Stimulated activated CD8-positive, alpha-beta memory T cell treated with anti-CD3 and anti-CD28 coated beads, Interleukin-12 subunit alpha, Interleukin-12 subunit beta, amount 100 ng/mL, for 1 hour (primary cell): ENCODE measurements around the gene MORN1.

Experiments used
- DNase-seq: peaks from one replicate; pipeline ENCODE4 v3.0.0-alpha.2; 2020; ENCODE audit warnings: low read depth

The MORN1 gene

GRCh38 chr1:2385606-2386280, 5.6 kb downstream of the MORN1 start:
- DNase-seq = no peak

DNA sequence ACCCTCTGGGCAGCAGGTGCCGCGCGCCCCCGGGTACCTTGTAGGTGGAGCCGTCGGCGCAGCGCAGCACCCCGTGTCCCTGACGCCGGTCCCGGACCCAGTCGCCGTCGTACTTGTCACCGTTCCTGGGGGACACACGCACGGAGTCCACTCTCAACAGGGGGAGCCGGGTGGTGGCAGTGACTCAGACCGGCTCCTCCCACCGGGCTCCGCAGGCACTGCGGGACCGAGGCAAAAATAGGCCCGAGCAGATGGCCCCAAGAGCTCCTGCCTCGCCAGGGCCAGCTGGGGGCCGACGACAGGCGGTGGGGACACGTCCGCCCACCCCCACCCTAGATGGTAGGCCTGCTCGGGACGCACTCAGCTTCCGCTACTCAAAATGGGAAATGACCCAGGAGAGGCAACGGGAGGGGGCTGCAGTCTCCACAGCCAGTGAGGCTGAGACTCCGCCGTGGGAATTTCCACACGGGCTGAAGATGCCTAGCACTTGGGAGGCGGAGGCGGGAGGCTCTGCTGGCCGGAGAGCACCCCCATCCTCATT, 6.3 kb downstream of the MORN1 start:
- DNase-seq = no peak

GRCh38 chr1:2384130-2384860, 7.1 kb downstream of the MORN1 start:
- no peak for DNase-seq

GRCh38 chr1:2383576-2383975, 7.8 kb downstream of the MORN1 start:
- DNase-seq = no peak

DNA sequence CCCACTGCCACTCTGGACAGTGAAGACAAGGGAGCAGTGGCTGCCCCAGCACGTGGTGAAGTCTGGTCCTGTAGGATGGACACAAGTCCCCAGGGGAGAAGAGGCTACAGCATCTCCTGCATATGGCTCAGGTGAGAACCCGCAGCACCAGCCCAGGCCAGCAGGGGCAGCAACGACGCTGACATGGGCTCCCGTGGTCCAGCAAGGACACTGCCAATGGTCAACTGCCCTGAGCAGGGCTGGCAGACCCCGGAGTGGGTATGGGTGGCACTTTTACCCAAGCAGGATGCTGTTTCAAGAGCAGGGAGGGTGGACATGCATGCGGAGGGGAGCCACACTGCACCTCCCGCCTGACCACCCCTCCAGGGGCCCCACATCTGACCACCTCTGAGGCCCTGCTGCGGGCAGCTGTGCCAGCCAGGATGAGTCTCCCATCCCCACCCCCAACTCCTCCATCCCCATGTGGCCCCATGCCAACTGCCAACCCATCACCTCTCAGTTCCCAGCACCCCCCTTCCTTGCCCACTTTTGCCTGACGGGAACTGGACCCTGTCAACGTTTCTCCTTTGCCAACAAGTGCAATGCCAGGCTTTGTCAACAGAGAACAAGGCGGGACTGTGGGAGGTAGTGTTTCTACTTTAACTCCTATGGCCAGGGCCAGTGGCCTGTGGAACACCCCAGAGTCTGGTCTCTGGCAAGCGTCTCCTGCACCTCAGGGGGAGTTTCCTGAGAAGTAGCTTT, 8.6 kb downstream of the MORN1 start:
- DNase-seq = no peak

DNA sequence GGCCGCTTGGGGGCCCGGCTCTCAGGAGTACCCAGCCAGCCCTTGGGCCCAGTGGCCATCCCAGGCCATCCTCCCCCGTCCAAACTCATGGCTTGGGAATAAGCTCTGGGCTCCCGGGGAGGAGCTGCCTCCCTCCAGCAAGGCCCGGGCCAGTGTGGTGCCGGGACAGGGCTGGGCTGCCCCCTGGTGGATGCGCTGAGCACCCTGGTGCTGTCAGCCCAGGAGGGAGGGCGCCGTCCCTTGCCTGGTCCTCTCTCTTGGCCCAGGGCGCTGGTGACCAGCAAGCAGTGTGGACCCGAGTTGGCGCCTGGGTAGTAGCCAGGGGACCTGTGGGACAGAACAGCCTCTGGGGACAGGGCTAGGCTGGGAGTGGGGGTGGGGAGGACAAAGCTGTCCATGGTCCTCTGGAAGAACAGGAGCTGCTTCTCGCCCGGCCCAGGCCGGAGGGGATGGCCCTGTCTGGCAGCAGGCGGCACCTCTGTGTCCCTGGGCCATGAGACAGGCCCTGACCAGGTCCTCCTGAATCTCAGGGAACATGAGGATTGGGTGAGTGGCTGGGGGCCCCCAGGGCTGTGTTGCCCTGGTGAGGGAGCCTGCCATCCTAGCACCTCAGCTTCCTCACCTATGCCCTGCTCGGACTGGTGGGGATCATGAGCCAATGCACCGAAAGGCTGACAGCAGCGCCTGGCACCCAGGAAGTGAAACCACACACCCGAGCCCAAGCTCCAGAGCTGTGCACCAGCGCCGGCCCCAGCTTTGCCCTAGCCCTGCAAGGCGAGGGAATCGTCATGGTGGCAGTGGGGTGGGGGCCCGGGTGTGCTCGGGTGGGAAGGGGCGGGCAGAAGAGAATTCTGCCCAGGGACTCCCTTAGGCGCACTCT, 9.4 kb downstream of the MORN1 start:
- DNase-seq = peak; percentile 56

DNA sequence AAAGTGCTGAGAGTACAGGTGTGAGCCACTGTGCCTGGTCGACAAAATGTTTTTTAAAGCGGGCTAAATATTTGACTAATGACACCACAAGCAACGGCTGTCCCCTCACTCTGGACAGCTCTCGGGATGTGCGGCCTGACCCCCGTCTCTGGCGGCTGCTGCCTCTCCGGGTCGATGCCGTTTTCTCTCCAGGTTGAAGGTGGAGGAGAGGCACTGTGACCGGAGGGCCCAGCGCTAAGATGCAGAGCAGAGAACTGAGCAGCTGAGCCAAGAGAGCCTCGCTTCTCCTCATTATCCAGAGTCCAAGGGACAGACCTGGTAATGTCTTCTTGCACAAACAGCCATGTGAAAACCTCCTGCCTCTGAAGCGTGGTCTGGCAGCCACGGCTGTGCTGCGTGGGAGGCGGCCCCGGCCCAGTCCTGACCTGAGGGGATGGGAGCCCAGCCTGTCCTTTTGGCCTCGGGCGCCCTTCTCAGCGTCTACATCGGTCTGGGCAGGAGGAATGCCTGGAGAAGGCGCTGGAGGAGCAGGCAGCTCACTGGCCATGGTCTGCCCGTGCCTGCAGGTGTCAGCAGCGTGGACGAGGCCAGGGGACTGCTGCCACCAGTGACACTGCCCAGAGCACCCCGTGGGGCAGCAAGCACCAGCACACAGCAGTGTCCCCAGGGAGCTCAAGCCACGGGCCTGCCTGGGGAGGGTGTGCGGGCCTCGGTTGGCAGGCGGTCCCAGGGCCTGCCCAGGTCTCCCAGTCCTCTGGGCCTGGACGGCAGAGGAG, 10.3 kb downstream of the MORN1 start:
- no peak for DNase-seq

DNA sequence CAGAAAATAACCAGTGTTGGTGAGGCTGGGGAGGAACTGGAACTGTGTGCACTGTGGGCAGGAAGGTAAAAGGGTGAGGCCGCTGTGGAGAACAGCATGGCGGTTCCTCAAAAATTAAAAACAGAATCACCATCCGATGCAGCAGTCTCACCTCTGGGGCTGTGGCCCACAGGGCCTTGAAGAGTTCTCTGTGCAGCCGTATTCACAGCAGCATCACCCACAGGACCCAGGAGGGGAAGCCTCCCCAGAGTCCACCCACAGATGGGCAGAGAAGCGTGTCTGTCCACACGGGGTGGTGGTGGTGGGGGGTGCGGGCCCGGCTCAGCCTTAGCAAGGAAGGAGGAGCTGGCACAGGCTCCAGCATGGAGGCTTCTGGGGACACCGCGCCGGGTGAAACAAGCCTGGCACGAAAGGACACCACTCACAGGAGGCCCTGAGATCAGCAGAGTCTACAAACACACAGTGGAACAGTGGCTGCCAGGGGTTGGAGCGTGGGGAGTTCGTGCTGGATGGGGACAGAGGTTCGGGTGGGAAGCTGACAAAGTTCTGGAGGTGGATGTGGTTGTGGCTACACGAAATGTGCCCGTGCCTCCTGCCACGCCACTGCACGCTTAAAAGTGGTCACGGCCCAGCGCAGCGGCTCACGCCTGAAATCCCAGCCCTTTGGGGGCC, 11.5 kb downstream of the MORN1 start:
- no peak for DNase-seq

- DNase-seq = no peak
Measured at GRCh38 chr1:2378956-2379732, 12.2 kb downstream of the MORN1 start.

GRCh38 chr1:2378441-2378851, 12.9 kb downstream of the MORN1 start:
- DNase-seq = no peak

GRCh38 chr1:2377751-2378440, 13.5 kb downstream of the MORN1 start:
- DNase-seq = no peak

DNA sequence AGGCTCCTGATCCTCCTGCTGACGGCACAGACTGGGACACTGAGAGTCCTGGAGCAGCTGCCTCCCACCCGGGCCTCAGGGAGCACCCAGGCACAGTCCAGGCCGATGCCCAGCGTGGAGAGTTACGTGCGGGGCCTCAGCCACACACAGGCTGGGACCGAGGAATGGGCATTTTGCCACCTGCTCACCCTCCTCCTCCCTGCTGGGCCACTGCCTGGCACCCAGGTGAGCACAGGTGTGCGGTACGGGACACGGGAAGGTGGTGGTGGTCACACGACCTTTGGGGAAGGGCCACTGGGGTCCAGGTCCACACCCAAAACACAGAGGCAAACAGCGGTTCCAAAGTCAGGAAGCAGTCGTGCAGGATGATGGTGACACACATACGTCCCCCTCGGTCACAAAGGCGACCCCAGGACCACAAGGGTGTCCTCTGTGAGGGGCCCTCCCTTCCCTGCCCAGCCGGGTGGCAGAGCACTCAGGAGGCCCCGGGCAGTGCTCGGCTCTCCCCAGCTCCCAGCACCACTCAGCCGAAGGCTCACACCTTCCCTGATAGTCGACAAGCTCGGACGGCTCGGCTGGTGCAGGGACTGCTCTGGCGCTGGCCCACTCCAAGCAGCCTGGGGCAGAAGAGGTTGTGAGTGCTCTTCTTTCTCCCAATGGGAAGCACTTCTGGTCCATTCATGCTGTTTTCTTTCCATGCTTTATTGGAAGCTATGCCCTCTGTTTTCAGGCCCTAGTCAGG, 14.3 kb downstream of the MORN1 start:
- DNase-seq = no peak

- no peak for DNase-seq
Measured at GRCh38 chr1:2376261-2376741, 15.1 kb downstream of the MORN1 start.

GRCh38 chr1:2375923-2376260, 15.5 kb downstream of the MORN1 start:
- no peak for DNase-seq

DNA sequence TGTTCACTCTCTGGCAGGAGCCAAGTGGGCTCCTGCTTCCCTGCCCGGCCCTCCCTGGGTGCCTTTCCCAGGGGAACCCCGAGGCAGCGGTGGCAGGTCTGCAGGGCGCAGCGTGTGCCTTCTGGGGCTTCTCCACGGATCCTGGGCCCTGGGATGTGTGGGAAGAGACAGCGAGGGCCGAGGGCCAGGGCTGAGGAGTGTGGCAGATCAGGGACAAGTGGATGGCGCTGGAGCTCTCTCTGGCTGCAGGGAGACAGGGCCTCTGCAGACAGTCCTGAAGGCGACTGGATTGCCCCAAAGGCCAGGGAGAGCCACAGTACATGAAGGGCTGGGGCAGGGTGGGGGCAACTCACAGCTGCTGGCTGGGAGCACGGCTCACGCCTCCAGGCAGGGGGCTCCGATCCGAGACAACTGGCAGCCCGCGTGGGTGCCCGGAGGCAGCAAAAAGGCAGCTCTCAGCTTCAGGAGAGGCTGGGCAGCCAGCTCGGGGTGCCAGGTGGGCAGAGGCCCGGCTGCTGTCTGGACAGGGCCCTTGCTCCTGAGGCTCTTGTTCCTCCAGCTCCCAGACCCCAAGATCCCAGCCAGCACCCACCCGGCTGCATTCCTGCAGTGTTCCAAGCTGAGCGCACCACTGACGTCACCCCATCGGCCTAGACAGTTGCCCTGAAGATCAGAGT, 16.0 kb downstream of the MORN1 start:
- no peak for DNase-seq

GRCh38 chr1:2374252-2375155, 16.9 kb downstream of the MORN1 start:
- DNase-seq = no peak
